Osteocyte (in vitro differentiated cells): ENCODE measurements around the gene PAIP2. TPM values are rescaled to one million over a fixed set of nuclear protein-coding genes. Genes with fewer than 3 reads are reported as not detected.

ENCODE experiments used
- DNase-seq: peaks from one replicate; pipeline ENCODE4 v3.0.0; 2021; ENCODE audit warnings: mixed read lengths; ENCODE audit not compliant: unreplicated experiment; ENCODE audit errors: extremely low spot score
- H3K27ac Mint-ChIP-seq: one replicate; pipeline ENCODE4 v1.8.0; 2021; ENCODE audit warnings: mild to moderate bottlenecking, mixed read lengths; ENCODE audit not compliant: unreplicated experiment
- H3K27me3 Mint-ChIP-seq: one replicate; pipeline ENCODE4 v1.8.0; 2021; ENCODE audit warnings: mixed read lengths; ENCODE audit not compliant: unreplicated experiment
- H3K36me3 Mint-ChIP-seq: one replicate; pipeline ENCODE4 v1.8.0; 2021; ENCODE audit warnings: mixed read lengths; ENCODE audit not compliant: unreplicated experiment
- H3K4me1 Mint-ChIP-seq: one replicate; pipeline ENCODE4 v1.8.0; 2021; ENCODE audit warnings: mixed read lengths; ENCODE audit not compliant: unreplicated experiment
- H3K4me3 Mint-ChIP-seq: one replicate; pipeline ENCODE4 v1.8.0; 2021; ENCODE audit warnings: mild to moderate bottlenecking, moderate library complexity, mixed read lengths; ENCODE audit not compliant: unreplicated experiment
- H3K9me3 Mint-ChIP-seq: one replicate; pipeline ENCODE4 v1.8.0; 2021; ENCODE audit warnings: mixed read lengths; ENCODE audit not compliant: unreplicated experiment
- total RNA-seq: library from RNA; stranded (reverse); gene quantifications from 2 replicates; pipeline ENCODE4 v1.2.1, GENCODE V29; 2021
- TF ChIP-seq, protein P1 (sequence below): fragments of 200-600 bp; sonication (generic); IDR thresholded peaks from 2 replicates; pipeline ENCODE4 v1.5.0; 2021; ENCODE audit warnings: antibody characterized with exemption, mild to moderate bottlenecking, moderate library complexity

PAIP2 gene
- total RNA-seq, 1 donor from 2014 or later = 71.8 TPM

DNA sequence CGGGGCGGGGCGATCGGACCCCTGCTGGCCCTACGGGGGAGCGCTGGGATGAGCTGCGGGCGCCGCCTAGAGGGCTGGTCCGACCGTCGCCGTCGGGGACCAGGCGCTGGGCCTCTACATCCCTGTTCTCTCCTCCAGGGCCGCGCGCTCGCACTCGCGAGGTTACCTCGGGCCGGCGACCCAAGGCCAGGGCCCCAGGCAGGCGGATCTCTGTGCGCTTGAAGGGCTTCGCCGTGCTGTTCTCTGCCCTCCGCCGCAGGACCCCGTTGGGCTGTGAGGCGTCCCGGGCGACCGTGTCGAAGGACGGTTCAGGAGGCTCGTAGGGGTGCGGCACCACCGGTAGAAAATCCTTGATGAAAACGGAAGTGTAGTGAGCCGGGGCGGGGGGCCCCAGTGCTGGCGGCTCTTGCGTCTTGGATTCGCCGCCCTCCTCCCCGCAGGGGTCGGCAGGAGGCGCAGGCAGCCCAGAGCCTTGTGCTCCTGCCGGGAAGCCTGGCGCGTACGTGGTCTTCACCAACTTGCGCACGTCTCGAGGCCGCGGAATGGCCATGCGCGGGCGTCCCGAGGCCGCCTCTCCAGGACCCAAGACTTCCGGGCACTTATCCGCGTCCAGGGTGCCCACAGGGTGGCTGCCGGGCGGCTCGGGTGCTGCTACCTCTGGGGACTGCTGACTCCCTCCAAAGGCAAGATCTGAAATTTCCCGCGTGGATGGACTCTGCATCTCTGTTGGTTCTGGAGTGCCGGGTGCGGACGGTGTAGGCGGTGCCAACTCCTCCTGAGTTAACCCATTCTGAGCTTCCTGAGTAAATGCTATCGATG lies 51.2 kb downstream of the PAIP2 start:
- no peak for DNase-seq
- peak overlapping the region; percentile 78 for H3K4me3 Mint-ChIP-seq
- peaks cover 31% of the 10 kb centered on the region for H3K4me1 Mint-ChIP-seq
- no peaks in the 10 kb centered on the region for H3K9me3 Mint-ChIP-seq
- no peaks in the 10 kb centered on the region for H3K27me3 Mint-ChIP-seq
- peak overlapping the region; percentile 60 for H3K27ac Mint-ChIP-seq
- TF ChIP-seq, protein P1, sequence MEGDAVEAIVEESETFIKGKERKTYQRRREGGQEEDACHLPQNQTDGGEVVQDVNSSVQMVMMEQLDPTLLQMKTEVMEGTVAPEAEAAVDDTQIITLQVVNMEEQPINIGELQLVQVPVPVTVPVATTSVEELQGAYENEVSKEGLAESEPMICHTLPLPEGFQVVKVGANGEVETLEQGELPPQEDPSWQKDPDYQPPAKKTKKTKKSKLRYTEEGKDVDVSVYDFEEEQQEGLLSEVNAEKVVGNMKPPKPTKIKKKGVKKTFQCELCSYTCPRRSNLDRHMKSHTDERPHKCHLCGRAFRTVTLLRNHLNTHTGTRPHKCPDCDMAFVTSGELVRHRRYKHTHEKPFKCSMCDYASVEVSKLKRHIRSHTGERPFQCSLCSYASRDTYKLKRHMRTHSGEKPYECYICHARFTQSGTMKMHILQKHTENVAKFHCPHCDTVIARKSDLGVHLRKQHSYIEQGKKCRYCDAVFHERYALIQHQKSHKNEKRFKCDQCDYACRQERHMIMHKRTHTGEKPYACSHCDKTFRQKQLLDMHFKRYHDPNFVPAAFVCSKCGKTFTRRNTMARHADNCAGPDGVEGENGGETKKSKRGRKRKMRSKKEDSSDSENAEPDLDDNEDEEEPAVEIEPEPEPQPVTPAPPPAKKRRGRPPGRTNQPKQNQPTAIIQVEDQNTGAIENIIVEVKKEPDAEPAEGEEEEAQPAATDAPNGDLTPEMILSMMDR = peak; percentile 58
- no peaks in the 10 kb centered on the region for H3K36me3 Mint-ChIP-seq

DNA sequence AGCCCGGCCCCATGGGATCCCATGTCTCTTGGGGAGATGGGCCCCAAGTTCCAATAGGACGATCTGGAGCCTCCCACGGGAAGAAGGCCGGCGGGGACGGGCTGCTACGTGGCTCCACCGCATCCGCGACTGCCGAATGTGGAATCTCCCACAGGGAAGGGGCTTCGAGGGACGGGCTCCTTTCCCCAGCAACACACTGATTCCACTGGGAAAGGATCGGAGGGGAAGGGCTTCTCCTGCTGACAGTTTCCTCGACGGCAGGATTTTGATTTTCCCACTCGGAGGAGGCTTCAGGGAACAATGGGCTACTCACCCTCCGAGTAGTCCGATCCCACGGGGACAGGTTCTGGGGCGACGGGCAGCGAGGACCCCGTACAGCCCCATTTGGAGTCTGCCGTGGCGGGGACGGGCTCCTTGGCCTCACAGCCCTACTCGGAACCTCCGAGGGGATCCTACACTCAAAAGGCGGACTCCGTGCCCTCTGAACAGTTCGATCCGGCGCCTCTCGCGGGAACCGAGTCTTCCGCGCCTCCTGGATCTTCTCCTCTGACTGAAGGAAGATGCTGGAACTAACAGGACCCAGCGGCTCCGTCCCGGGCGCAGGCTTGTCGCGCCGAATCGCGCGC lies 52.0 kb downstream of the PAIP2 start:
- TF ChIP-seq, protein P1 = no peak
- Mint-ChIP-seq H3K4me3 (peak overlapping the region; percentile 78), H3K9me3 (no peaks in the 10 kb centered on the region), H3K36me3 (no peaks in the 10 kb centered on the region), H3K27ac (peak overlapping the region; percentile 60), H3K27me3 (no peaks in the 10 kb centered on the region), H3K4me1 (peaks cover 28% of the 10 kb centered on the region)
- DNase-seq = no peak

DNA sequence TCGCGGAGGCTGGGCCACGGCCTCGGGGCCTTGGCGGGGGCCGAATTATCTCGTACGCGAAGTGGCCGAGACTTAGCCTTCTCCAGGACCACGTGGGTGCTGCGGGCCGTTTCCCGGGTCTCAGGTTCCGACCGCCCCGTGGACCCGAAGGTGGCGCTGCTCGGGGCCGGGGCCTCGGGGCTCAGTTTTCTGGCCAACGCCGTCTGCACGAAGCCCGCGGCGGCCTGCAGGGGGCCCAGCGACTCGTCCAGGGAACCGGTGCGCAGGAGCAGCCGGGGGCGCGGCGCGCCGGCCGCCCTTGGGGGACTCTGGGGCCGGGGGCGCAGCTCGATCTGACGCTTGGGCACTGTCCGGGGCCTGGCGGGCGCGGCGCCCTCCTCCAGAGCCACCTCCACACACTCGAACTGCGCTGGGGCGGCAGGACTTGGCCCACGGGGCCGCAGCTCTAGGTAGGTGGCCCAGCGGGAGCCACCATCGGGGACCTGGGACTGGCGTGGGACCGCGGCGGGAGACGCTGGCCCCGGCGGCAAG lies 52.5 kb downstream of the PAIP2 start:
- DNase-seq = no peak
- Mint-ChIP-seq H3K9me3 (no peaks in the 10 kb centered on the region), H3K36me3 (peaks cover under 1% of the 10 kb centered on the region), H3K27ac (no peak overlapping the region), H3K27me3 (no peaks in the 10 kb centered on the region), H3K4me3 (peak overlapping the region; percentile 78), H3K4me1 (peaks cover 28% of the 10 kb centered on the region)
- TF ChIP-seq, protein P1 = peak; percentile 53

DNA sequence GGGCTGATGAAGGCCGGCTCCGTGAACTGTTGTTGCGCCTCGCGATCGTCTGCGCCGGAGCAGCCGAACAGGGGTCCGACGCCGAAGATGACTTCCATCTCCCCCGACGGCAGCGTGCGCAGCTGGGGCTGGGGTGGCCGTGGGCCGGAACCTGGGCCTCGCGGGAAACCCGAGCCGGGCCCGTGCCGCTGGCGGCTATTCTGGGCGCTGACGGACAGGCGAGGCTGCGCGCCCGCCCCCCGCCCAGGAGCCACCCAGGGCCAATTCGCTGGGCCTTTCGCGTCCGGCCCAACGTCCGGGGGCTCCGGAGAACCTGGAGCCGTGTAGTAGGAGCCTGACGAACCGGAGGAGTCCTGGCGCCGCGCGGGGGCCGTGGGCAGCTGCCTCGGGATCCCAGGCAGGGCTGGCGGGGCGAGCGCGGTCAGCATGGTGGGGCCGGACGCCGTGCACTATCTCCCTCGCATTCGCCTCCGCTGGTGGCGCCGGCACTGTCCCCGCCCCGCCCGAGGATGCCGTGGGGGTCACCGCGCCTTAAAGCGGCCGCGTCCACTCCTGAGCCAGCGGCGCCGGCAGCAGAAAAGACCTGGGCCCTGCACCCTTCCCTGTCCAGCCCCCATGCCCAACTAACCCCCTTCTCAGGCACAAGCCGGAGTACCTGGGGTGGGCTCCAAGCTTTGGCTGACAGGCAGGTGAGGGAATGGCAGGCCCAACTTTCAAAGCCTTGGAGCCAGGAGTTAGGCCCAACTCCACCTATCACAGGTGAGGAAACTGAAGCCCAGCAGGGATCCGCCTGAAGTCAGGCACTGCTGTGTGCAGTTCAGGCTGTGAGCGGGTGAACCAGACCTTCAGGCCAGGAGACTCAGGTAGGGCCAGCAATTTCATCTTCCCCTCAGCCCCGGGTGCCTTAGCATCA lies 53.3 kb downstream of the PAIP2 start, which contains the start of gene PROB1:
TSS of gene PROB1 (minus strand) at position 451 of the 913 bp plus-strand sequence. CDS start at position 428, 23 bp downstream.
- Mint-ChIP-seq H3K36me3 (peaks cover 6% of the 10 kb centered on the region), H3K9me3 (no peaks in the 10 kb centered on the region), H3K4me3 (peak within 1 kb of the TSS; percentile 78), H3K27me3 (no peaks in the 10 kb centered on the region), H3K4me1 (peaks cover 28% of the 10 kb centered on the region), H3K27ac (no peak within 1 kb of the TSS)
- DNase-seq = no peak
- TF ChIP-seq, protein P1 = no peak
